Non-pigmented ciliary epithelial cell (primary cell): ENCODE data around the gene PRSS16.
"Not testable (repeated sequence)": the region's sequence is repeated elsewhere in the genome, so short reads cannot be mapped to it uniquely, and the experiment has no call there.

Experiments used
- DNase-seq: peaks from one replicate; pipeline ENCODE4 v3.0.0-alpha.2; 2010; ENCODE audit warnings: low read depth

PRSS16 gene

GRCh38 chr6:27247133-27247836 lies at the start of gene PRSS16:
Gene PRSS16, plus strand, starts transcription at chr6:27247701. Its CDS starts 37 bp downstream, at chr6:27247738.
- no peak for DNase-seq

GRCh38 chr6:27205375-27206278 lies 41.9 kb upstream of the PRSS16 start:
- no peak for DNase-seq

GRCh38 chr6:27206806-27207205 lies 40.7 kb upstream of the PRSS16 start:
- DNase-seq = no peak

- no peak for DNase-seq
These were observed 39.5 kb upstream of the PRSS16 start for GRCh38 chr6:27208042-27208441.

GRCh38 chr6:27209196-27209595 lies 38.3 kb upstream of the PRSS16 start:
- DNase-seq = no peak

- no peak for DNase-seq
These were observed 37.7 kb upstream of the PRSS16 start for GRCh38 chr6:27209659-27210269.

GRCh38 chr6:27213091-27213517 lies 34.4 kb upstream of the PRSS16 start:
- not testable (repeated sequence) for DNase-seq

GRCh38 chr6:27213544-27214125 lies 33.9 kb upstream of the PRSS16 start:
- no peak for DNase-seq

GRCh38 chr6:27214126-27214601 lies 33.3 kb upstream of the PRSS16 start:
- no peak for DNase-seq

- DNase-seq = no peak
These were observed 30.6 kb upstream of the PRSS16 start for GRCh38 chr6:27216874-27217273.

GRCh38 chr6:27222971-27223370 lies 24.5 kb upstream of the PRSS16 start:
- not testable (repeated sequence) for DNase-seq

- no peak for DNase-seq
These were observed 22.8 kb upstream of the PRSS16 start for GRCh38 chr6:27224729-27225128.

GRCh38 chr6:27228963-27229477 lies 18.5 kb upstream of the PRSS16 start:
- no peak for DNase-seq

- no peak for DNase-seq
These were observed 16.8 kb upstream of the PRSS16 start for GRCh38 chr6:27230758-27231111.

- no peak for DNase-seq
These were observed 12.9 kb upstream of the PRSS16 start for GRCh38 chr6:27234576-27234975.

- DNase-seq = no peak
These were observed 10.3 kb upstream of the PRSS16 start for GRCh38 chr6:27237089-27237803.

GRCh38 chr6:27238010-27238983 lies 9.2 kb upstream of the PRSS16 start:
- DNase-seq = no peak

GRCh38 chr6:27239258-27239657 lies 8.2 kb upstream of the PRSS16 start:
- no peak for DNase-seq

GRCh38 chr6:27241443-27241842 lies 6.1 kb upstream of the PRSS16 start:
- DNase-seq = no peak

- DNase-seq = no peak
These were observed 4.8 kb upstream of the PRSS16 start for GRCh38 chr6:27242589-27243265.
